PFSK-1 (cell line): ENCODE data around the gene RIPOR2.

ENCODE experiments used
- POLR2AphosphoS5 ChIP-seq: IDR thresholded peaks from 2 replicates; pipeline ENCODE4 v1.6.1; 2012; ENCODE audit warnings: low read depth, mild to moderate bottlenecking, control low read depth, low read length, moderate library complexity
- SIN3A ChIP-seq: IDR thresholded peaks from 2 replicates; pipeline ENCODE4 v1.6.1; 2012; ENCODE audit warnings: mild to moderate bottlenecking, low read length, moderate library complexity, borderline replicate concordance; ENCODE audit not compliant: insufficient read depth
- TAF1 ChIP-seq: IDR thresholded peaks from 2 replicates; pipeline ENCODE4 v1.6.1; 2012; ENCODE audit warnings: low read length, control low read depth, borderline replicate concordance; ENCODE audit not compliant: insufficient read depth
- TF ChIP-seq, protein P1 (sequence below), 2 experiments: IDR thresholded peaks; 2 replicates each; pipeline versions ENCODE4 v1.6.1 to v1.8.0; 2011 to 2012; ENCODE audit warnings: low read depth in 2 of 2, low read length in 2 of 2, control low read depth in 1 of 2, inconsistent platforms in 1 of 2, mild to moderate bottlenecking in 1 of 2, moderate library complexity in 1 of 2; ENCODE audit not compliant: insufficient read depth in 1 of 2

DNA sequence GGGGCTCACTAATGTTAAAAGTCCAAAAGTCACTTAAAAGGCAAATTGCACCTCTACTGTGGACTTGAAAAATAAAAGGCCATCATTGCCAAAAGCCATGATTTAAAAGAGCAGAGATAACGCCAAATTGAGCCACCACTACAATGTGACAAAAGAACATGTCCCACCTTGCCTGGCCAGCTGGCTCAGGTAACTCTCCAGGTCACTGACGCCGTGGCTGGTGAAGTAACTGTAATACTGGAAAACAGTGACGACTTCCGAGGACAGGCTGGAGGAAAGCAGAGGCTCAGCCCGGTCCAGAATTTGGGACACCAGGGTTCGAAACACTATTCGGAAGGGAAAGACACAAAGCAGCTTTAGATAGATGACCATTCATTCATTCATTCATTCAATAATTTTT, 107.8 kb downstream of the RIPOR2 start:
- TF ChIP-seq, protein P1, sequence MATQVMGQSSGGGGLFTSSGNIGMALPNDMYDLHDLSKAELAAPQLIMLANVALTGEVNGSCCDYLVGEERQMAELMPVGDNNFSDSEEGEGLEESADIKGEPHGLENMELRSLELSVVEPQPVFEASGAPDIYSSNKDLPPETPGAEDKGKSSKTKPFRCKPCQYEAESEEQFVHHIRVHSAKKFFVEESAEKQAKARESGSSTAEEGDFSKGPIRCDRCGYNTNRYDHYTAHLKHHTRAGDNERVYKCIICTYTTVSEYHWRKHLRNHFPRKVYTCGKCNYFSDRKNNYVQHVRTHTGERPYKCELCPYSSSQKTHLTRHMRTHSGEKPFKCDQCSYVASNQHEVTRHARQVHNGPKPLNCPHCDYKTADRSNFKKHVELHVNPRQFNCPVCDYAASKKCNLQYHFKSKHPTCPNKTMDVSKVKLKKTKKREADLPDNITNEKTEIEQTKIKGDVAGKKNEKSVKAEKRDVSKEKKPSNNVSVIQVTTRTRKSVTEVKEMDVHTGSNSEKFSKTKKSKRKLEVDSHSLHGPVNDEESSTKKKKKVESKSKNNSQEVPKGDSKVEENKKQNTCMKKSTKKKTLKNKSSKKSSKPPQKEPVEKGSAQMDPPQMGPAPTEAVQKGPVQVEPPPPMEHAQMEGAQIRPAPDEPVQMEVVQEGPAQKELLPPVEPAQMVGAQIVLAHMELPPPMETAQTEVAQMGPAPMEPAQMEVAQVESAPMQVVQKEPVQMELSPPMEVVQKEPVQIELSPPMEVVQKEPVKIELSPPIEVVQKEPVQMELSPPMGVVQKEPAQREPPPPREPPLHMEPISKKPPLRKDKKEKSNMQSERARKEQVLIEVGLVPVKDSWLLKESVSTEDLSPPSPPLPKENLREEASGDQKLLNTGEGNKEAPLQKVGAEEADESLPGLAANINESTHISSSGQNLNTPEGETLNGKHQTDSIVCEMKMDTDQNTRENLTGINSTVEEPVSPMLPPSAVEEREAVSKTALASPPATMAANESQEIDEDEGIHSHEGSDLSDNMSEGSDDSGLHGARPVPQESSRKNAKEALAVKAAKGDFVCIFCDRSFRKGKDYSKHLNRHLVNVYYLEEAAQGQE (IDR thresholded peaks at IDR 0.05; ENCODE audit: insufficient read depth in 1 of 2, low read depth in 2 of 2, low read length in 2 of 2): no peak
- no peak for TF ChIP-seq POLR2AphosphoS5
- no peak for TF ChIP-seq SIN3A
- TF ChIP-seq TAF1: no peak
